LNCaP clone FGC (cell line): ENCODE measurements around the gene SLC6A9.

ENCODE experiments used
- DNase-seq: peaks from one replicate; pipeline ENCODE4 v3.0.0-alpha.2; 2011; ENCODE audit warnings: low read depth
- H3K4me3 ChIP-seq: 2 replicates; pipeline ENCODE4 v1.5.1; 2011; ENCODE audit warnings: mild to moderate bottlenecking, low read depth, low read length, control low read depth
- CTCF ChIP-seq: IDR thresholded peaks from 2 replicates; pipeline ENCODE4 v1.5.1; 2012; ENCODE audit warnings: mild to moderate bottlenecking; ENCODE audit not compliant: control insufficient read depth, insufficient read depth; ENCODE audit errors: extremely low read depth

Gene SLC6A9

GRCh38 chr1:44031252-44032169, at the start of gene SLC6A9:
Gene SLC6A9 (minus strand): TSS chr1:44031462. CDS start chr1:44024277, 7,185 bp downstream.
- DNase-seq, result peak; percentile 50
- peak within 1 kb of the TSS; percentile 69 for H3K4me3 ChIP-seq
- TF ChIP-seq CTCF, result no peak

- DNase-seq, result no peak
- no peak for TF ChIP-seq CTCF
Observed at GRCh38 chr1:44079566-44079965, 48.3 kb upstream of the SLC6A9 start.

GRCh38 chr1:44078104-44078503, 46.8 kb upstream of the SLC6A9 start:
- no peak for TF ChIP-seq CTCF
- H3K4me3 ChIP-seq, result no peak overlapping the region
- no peak for DNase-seq

More at GRCh38 chr1:44079566-44079965, 48.3 kb upstream of the SLC6A9 start:
- no peak overlapping the region for H3K4me3 ChIP-seq

GRCh38 chr1:44077421-44077820, 46.2 kb upstream of the SLC6A9 start:
- TF ChIP-seq CTCF, result no peak
- DNase-seq, result no peak
- H3K4me3 ChIP-seq, result no peak overlapping the region

- TF ChIP-seq CTCF, result no peak
- no peak for DNase-seq
- no peak overlapping the region for H3K4me3 ChIP-seq
Observed at GRCh38 chr1:44076066-44076465, 44.8 kb upstream of the SLC6A9 start.

GRCh38 chr1:44074415-44074814, 43.2 kb upstream of the SLC6A9 start:
- DNase-seq, result no peak
- no peak overlapping the region for H3K4me3 ChIP-seq
- TF ChIP-seq CTCF, result no peak
